SIG-M5 treated with dmso at 0.1 percent for 504 hours (cell line): ENCODE data around the gene NMRK2.
"Not testable (repeated sequence)": the region's sequence is repeated elsewhere in the genome, so short reads cannot be mapped to it uniquely, and the experiment has no call there.

Experiments used
- DNase-seq: peaks from one replicate; lab custom pipeline; 2025; ENCODE audit not compliant: unreplicated experiment; lab: John Stamatoyannopoulos, UW

NMRK2 gene

DNA sequence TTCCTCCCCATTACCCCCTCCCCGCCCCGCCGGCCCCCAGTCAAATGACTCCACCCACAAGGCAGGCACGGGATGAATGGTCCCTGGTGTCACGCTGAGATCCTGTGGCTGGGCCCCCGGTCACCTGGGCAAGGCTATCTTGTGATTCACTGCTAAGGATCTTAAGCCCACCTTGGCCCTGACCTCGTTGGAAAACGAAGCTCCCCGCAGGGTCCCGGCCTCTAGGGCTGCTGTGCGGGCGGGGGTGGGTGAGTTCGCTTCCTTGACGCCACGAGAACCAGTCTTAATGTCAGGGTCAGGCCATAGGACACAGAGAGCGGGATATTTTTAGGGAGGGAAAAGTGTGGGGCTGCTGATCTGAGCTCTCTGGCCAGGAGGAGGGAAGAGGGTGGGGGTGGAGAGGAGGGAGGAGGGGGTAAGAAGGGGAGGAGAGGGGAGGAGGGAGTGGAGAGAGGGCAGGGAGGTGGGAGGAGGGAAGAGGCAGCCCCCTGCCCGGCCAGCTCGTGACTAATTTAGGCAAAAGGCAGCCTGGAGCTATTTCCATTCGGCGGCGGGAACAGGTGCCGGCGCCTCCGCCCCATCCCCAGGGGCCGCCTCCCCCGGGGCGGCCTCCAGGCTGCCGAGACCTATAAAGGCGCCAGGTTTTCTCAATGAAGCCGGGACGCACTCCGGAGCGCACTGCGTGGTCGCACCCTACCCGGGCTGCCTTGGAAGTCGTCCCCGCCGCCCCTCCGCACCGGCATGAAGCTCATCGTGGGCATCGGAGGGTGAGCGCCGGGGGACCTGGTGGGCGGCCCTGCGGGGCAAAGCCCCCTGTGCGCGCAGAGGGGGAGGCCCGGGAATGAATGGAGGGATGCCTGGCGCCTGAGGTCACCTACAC, at the start of gene NMRK2:
Gene NMRK2 (plus strand): TSS at position 139 of the 880 bp plus-strand sequence. CDS start 603 bp downstream, at position 742.
- DNase-seq, result no peak

DNA sequence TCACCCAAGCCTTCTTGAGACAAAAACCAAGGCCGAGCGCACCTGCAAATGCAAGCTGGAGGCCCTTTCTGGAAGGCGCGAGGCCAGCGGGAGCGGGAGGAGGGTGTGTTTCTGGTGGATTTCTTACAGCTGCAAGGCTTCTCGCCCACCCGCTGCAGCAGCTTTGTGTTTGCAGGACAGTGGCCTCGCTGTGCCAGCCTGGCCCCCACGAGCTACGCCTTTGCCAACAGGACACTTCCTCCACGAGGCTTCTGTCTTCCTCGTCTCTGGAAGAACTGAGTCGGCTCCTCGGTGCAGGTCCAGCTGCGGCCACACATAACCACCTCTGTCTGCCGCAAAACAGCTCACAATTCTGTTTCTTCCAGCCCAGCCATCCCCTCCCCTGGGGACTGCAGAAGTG, 42.3 kb upstream of the NMRK2 start:
- DNase-seq, result no peak

DNA sequence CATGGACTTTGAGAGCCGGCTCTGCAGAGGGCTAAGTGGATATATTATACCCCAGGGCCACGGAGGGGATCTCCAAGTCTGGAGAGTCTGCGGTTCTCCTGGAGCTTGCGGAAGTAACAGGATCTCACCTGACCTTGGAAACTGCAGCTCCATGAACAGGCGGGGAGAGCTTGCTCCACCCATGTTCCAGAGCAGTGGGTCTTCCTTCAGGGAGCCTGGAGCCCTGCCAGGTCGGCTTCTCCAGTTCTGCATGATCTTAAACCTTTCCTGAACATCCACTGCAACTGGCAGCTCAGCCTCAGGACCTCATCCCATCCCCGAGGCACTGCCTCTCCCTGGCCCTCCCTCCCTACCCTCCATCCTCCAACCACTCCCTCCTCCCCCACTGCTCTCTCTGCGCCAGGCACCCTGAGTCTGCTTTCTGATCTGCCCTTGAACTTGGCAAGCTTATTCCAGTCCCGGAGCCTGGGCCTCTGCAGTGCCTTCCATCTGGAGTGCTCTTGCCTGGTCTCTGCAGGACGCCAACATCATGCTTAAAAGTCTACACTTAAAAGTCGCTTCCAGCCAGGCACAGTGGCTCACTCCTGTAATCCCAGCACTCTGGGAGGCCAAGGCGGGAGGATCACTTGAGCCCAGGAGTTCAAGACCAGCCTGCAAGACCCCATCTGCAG, 39.2 kb upstream of the NMRK2 start:
- DNase-seq, result no peak

DNA sequence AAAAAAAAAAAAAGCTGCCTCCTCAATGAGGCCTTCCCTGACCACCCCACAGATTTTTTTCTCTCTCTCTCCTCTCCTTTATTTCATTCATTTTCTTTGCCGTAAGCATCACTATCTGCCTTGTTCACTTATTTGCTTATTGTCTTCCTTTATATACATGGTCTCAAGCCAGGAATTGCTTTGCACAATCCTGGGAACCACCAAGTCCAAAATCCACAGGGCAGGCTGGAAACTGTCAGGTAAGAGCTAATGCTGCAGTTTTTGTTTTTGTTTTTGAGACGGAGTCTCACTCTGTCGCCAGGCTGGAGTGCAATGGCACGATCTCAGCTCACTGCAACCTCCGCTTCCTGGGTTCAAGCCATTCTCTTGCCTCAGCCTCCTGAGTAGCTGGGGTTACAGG, 37.9 kb upstream of the NMRK2 start:
- not testable (repeated sequence) for DNase-seq

GRCh38 chr19:3895788-3896187, 37.1 kb upstream of the NMRK2 start:
- no peak for DNase-seq

- DNase-seq, result no peak
Measured at GRCh38 chr19:3897936-3898335, 34.9 kb upstream of the NMRK2 start.

GRCh38 chr19:3898426-3898825, 34.4 kb upstream of the NMRK2 start:
- DNase-seq, result no peak

GRCh38 chr19:3899531-3900294, 33.2 kb upstream of the NMRK2 start:
- DNase-seq, result no peak

DNA sequence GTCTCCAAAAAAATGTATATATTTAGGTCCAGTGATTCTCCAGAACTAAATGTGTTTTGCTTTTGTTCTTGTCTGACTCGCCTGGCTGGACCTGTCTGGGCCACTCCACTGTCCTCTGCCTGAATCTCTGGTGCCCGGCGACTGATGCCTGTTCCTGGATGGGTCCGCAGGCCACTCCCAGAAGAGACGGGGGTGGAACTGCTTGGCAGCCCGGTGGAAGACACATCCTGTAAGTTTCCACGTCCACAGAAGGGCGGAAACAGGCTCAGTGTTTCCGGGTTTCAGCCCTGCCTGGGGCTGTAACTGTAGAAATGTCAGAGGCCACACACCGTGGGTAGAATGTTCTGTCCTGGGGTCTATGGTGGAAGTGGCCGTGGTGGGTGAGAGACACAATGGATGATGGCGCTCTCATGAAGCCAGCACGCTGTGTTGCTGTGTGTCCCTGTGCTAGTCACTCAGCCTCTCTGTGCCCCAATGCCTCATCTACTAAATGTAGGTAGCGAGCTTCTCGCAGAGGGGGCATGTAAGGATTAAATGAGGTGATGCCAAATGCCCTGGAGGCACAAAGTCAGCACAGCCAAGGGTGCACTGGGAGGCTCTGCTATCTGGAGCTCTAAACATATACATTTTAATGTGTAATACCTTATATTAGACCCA, 30.4 kb upstream of the NMRK2 start:
- DNase-seq, result no peak

GRCh38 chr19:3904233-3904632, 28.6 kb upstream of the NMRK2 start:
- DNase-seq, result no peak

DNA sequence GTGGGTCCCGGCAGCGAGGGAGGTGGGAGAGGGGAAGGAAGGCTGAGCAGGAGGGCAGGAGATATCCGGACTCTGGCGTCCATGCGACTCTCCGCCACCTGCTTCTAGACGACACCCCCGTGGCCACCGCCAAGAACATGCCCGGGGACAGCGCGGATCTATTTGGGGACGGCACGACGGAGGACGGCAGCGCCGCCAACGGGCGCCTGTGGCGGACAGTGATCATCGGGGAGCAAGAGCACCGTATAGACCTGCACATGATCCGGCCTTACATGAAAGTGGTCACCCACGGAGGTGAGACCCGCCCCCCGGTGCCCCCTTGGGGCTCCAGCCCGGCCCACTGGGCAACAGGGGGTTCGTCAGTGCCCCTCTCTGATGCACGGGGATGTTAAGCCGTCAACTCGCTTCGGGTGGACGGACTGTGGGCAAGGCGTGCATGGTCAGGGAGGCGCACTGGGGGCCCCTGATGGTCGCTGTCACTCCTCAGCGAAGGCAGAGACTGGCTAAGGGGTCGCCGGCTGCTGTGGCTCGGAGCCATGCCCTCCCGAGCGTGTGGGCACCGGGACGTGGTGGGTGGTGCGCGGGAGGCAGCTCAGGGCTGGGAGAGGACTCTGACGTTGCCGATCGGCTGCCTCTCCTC, 25.1 kb upstream of the NMRK2 start:
- DNase-seq, result no peak

- no peak for DNase-seq
Measured at GRCh38 chr19:3908266-3909054, 24.4 kb upstream of the NMRK2 start.

DNA sequence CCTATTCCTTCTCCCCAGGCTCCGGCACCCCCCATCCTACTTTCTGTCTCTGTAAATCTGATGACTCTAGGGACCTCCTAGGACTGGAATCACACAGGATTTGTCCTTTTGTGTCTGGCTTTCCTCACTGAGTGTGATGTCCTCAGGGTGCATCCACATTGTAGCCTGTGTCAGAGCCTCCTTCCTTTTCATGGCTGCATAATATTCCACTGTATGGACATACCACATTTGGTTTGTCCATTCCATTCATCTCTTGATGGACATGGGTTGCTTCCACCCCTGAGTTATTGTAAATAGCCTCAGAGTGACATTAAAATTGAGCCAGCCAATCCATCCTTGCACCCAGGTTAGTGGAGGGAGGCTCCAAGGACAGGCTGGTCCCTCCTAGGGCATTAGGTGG, 22.8 kb upstream of the NMRK2 start:
- DNase-seq, result no peak

GRCh38 chr19:3914199-3914598, 18.7 kb upstream of the NMRK2 start:
- no peak for DNase-seq

GRCh38 chr19:3916033-3916432, 16.8 kb upstream of the NMRK2 start:
- no peak for DNase-seq

GRCh38 chr19:3919793-3920192, 13.1 kb upstream of the NMRK2 start:
- no peak for DNase-seq

DNA sequence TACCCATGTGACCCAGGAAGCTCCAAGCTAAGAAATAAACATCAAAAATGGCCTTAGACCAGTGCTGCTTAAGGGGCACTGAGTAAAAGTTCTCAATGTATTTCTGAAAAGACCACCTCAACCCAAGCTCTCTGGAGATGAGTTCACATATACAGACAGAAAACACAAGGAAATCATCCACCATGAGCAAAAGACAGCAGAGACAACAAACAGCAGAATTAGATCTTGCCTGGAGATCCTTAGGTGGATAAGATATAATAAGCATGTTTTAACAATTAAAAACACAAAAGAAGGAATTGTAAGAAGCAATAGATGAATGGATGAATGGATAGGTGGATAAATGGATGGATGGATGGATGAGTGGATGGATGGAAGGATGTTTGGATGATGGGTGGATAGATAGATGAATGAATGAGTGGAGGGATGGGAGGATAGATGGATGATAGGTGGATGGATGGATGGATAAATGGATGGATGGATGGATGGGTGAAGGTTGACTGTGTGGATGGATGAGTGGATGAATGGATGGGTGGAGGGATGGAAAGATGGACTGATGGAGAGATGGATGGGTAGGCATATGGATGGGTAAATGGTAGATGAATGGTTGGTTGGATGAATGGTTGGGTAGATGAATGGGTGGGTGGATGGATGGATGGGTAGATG, 9.6 kb upstream of the NMRK2 start:
- DNase-seq, result no peak

DNA sequence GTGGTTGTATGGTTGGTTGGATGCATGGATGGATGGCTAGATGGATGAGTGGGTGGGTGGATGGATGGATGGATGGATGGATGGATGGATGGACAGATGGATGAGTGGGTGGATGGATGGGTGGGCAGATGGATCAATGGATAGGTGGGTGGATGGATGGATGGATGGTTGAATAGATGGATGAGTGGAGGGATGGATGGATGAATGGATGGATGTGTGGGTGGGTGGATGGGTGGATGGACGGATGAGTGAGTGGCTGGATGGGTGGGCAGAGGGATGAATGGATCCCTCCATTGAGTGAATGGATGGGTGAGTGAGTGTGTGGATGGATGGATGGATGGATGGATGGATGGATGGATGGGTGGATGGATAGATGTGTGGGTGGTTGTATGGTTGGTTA, 9.0 kb upstream of the NMRK2 start:
- no peak for DNase-seq

- DNase-seq, result no peak
Measured at GRCh38 chr19:3931041-3931440, 1.8 kb upstream of the NMRK2 start.
